A549 (cell line): Measurements from ENCODE around the gene ATRX. TPM values are rescaled to one million over a fixed set of nuclear protein-coding genes. Genes with fewer than 3 reads are reported as not detected.

ENCODE experiments used
- ATAC-seq, 2 experiments: fragments of 200-7000 bp in 1 of 2; fragments of >200 bp in 1 of 2; cut with Nextera tagmentation in 1 of 2; cut with Tn5 transposase in 1 of 2; 3 replicates each; pipeline versions ENCODE4 v1.8.0 to v1.9.1; 2018 to 2020; ENCODE audit warnings: mild to moderate bottlenecking in 1 of 2, moderate library complexity in 1 of 2
- CTCF ChIA-PET: fragments of 300-600 bp; sonication (Branson Sonifier 250); formaldehyde crosslinking; extraction: SDS; loops from one replicate; lab custom pipeline; 2021; ENCODE audit warnings: antibody characterized with exemption, inconsistent platforms; lab: Yijun Ruan, JAX
- POLR2A ChIA-PET: fragments of 350-600 bp; formaldehyde crosslinking; extraction: SDS; loops from one replicate; lab custom pipeline; 2021; ENCODE audit warnings: antibody characterized with exemption, inconsistent platforms; lab: Yijun Ruan, JAX
- DNase-seq, 2 experiments: peaks; one replicate each; pipeline versions ENCODE4 v3.0.0 to v3.0.0-alpha.2; 2011 to 2016; ENCODE audit warnings: low read depth in 1 of 2, low spot score in 1 of 2
- FAIRE-seq: peaks from 2 replicates; lab custom pipeline; 2011; peaks lifted over from hg19 to GRCh38; lab: Jason Lieb, UNC
- H3K27ac ChIP-seq, 2 experiments: fragments of >200 bp; sonication (Bioruptor Twin); formaldehyde crosslinking; 3 replicates each; pipeline ENCODE4 v1.5.1; 2016 to 2017
- H3K4me1 ChIP-seq: fragments of >200 bp; sonication (Bioruptor Twin); formaldehyde crosslinking; 3 replicates; pipeline ENCODE4 v1.6.1; 2016
- H3K4me2 ChIP-seq: fragments of >200 bp; sonication (Bioruptor Twin); formaldehyde crosslinking; 3 replicates; pipeline ENCODE4 v1.6.1; 2016
- H3K4me3 ChIP-seq: fragments of >200 bp; sonication (Bioruptor Twin); formaldehyde crosslinking; 3 replicates; pipeline ENCODE4 v1.5.1; 2016
- H3K9me3 ChIP-seq: fragments of >200 bp; sonication (Bioruptor Twin); formaldehyde crosslinking; 3 replicates; pipeline ENCODE4 v1.6.1; 2016
- CBX2 ChIP-seq: fragments of 200-600 bp; sonication (generic); IDR thresholded peaks from 2 replicates; pipeline ENCODE4 v1.6.1; 2016; ENCODE audit warnings: low read depth, mild to moderate bottlenecking, borderline replicate concordance
- CEBPB ChIP-seq, 2 experiments: fragments of >200 bp in 1 of 2; sonication (Bioruptor Twin) in 1 of 2; formaldehyde crosslinking in 1 of 2; IDR thresholded peaks; 2 replicates each; pipeline ENCODE4 v1.6.1; 2012 to 2016
- JUN ChIP-seq, 2 experiments: fragments of >200 bp; sonication (Bioruptor Twin); formaldehyde crosslinking; IDR thresholded peaks; 2 replicates in 1 of 2; 3 replicates in 1 of 2; pipeline ENCODE4 v1.6.1; 2016 to 2017
- JUNB ChIP-seq: fragments of >200 bp; sonication (Bioruptor Twin); formaldehyde crosslinking; IDR thresholded peaks from 2 replicates; pipeline ENCODE4 v1.6.1; 2016
- KDM1A ChIP-seq: fragments of 200-600 bp; sonication (generic); IDR thresholded peaks from 2 replicates; pipeline ENCODE4 v1.6.1; 2016; ENCODE audit warnings: low read depth, mild to moderate bottlenecking
- KDM5A ChIP-seq: fragments of 200-600 bp; sonication (generic); IDR thresholded peaks from 2 replicates; pipeline ENCODE4 v1.6.1; 2016; ENCODE audit warnings: antibody characterized with exemption, mild to moderate bottlenecking
- MAZ ChIP-seq: fragments of 150-350 bp; IDR thresholded peaks from 2 replicates; pipeline ENCODE4 v1.6.1; 2014; ENCODE audit warnings: antibody characterized with exemption, low read depth, low read length, borderline replicate concordance
- POLR2A ChIP-seq: IDR thresholded peaks from 2 replicates; pipeline ENCODE4 v1.6.1; 2012; ENCODE audit warnings: mild to moderate bottlenecking, low read length
- RFX5 ChIP-seq: fragments of 450-650 bp; IDR thresholded peaks from 2 replicates; pipeline ENCODE4 v1.7.1; 2014; ENCODE audit warnings: antibody characterized with exemption, mild to moderate bottlenecking, moderate library complexity
- TFCP2L1 ChIP-seq: fragments of 250-450 bp; sonication (Bioruptor Pico); IDR thresholded peaks from 2 replicates; pipeline ENCODE4 v1.5.0; 2021; ENCODE audit warnings: mild to moderate bottlenecking
- TP53 ChIP-seq: fragments of 250-450 bp; sonication (Bioruptor Pico); IDR thresholded peaks from 2 replicates; pipeline ENCODE4 v1.5.0; 2021; ENCODE audit warnings: mild to moderate bottlenecking, moderate library complexity
- WGBS: methylation state at CpG from one replicate; pipeline ENCODE4 v1.1.6; 2017; ENCODE audit errors: missing lambda C conversion rate; 5-methylcytosine and 5-hydroxymethylcytosine counted together
- polyA plus RNA-seq, 4 experiments: library from polyadenylated mRNA; depleted of rRNA in 3 of 4; stranded (reverse); fragments of >200 nt; fragmentation: RNase III in 1 of 4; extraction: RNeasy Plus Mini Kit Qiagen cat#74134 plus additional on column Dnase treatment in 1 of 4; gene quantifications; 2 replicates in 3 of 4; 3 replicates in 1 of 4; pipeline ENCODE4 v1.2.3, GENCODE V29; 2011 to 2017
- TF ChIP-seq, protein P1 (sequence below): fragments of >200 bp; sonication (Bioruptor Twin); formaldehyde crosslinking; IDR thresholded peaks from 2 replicates; pipeline ENCODE4 v1.6.1; 2016
- TF ChIP-seq, protein P2 (sequence below): fragments of 450-650 bp; IDR thresholded peaks from 2 replicates; pipeline ENCODE4 v1.6.1; 2014; ENCODE audit warnings: antibody characterized with exemption
- TF ChIP-seq, protein P3 (sequence below): fragments of 150-350 bp; IDR thresholded peaks from 2 replicates; pipeline ENCODE4 v1.6.1; 2014; ENCODE audit warnings: low read depth, mild to moderate bottlenecking, low read length

Gene ATRX
- polyA plus RNA-seq, 2 of the 4 experiments (the other 2 are of a cell fraction) = 34.7 to 97.1 TPM

DNA sequence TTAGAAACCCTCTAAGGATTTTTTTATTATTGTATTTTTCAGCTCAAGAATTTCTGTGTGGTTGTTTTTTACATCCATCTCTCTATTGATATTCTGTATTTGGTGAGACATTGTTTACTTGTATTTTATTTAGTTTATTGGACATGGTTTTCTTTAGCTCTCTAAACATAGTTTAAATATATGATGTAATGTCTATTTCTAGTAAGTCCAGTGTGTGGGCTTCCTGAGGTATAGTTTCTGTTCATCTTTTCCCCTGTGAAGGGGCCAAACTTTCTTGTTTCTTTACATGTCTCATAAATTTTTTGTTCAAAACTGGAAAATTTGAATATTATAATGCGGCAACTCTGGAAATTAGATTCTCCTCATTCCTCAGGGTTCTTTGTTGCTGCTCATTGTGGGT, 28.2 kb upstream of the ATRX start (continued):
- no peak for TF ChIP-seq CEBPB (IDR thresholded peaks at IDR 0.05)

DNA sequence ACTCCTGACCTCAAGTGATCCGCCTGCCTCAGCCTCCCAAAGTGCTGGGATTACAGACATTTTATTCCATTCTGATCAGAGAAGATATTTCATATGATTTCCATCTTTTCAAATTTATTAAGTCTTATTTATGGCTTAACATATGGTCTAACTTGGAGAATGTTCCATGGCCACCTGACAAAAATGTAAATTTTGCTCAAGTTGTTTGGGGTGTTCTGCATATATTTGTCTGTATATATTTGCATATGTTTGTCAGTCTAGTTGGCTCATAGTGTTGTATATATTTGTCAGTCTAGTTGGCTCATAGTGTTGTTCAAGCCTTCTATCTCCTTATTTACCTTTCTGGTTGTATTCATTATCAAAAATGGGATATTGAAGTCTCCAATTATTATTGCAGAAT, 16.2 kb upstream of the ATRX start:
- ChIA-PET CTCF (no interaction called here), POLR2A (no interaction called here)
- H3K4me3 ChIP-seq = no peak overlapping the region
- no peaks in the 10 kb centered on the region for H3K4me1 ChIP-seq
- TF ChIP-seq TP53 (no peak), KDM5A (no peak), POLR2A (no peak), MAZ (no peak), TFCP2L1 (CRISPR knock-in tag) (no peak), KDM1A (no peak)
- TF ChIP-seq, protein P1, sequence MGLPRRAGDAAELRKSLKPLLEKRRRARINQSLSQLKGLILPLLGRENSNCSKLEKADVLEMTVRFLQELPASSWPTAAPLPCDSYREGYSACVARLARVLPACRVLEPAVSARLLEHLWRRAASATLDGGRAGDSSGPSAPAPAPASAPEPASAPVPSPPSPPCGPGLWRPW = no peak
- TF ChIP-seq, protein P2, sequence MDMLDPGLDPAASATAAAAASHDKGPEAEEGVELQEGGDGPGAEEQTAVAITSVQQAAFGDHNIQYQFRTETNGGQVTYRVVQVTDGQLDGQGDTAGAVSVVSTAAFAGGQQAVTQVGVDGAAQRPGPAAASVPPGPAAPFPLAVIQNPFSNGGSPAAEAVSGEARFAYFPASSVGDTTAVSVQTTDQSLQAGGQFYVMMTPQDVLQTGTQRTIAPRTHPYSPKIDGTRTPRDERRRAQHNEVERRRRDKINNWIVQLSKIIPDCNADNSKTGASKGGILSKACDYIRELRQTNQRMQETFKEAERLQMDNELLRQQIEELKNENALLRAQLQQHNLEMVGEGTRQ = no peak
- FAIRE-seq (peak; percentile 81), ATAC-seq (no peak), DNase-seq (no peak)
- H3K9me3 ChIP-seq = no peaks in the 10 kb centered on the region
- no peak overlapping the region for H3K27ac ChIP-seq
- WGBS = 11% methylated on average over 1 of the region's 1 CpG
- H3K4me2 ChIP-seq = no peak overlapping the region

DNA sequence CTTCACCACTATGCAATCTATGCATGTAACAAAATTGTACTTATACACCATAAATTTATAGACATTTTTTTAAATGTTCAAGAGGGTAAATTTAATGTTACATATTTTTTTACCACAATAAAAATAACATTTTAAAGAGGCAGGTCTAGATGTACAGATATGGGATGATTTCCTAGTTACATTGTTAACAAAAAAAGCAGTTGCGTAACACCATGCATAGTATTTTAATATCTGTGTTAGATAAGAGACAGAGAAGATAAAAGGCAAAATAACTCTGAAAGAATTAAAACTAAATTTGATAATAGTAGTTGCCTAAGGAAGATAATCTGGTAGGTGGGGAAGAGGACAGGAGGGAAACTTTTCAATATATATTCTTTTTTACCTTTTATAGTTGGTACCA, 9.1 kb upstream of the ATRX start:
- WGBS = 97% methylated on average over 1 of the region's 1 CpG
- Histone ChIP-seq H3K27ac (no peak overlapping the region), H3K4me2 (no peak overlapping the region), H3K4me1 (no peaks in the 10 kb centered on the region), H3K9me3 (no peaks in the 10 kb centered on the region), H3K4me3 (no peak overlapping the region)
- DNase-seq (no peak), ATAC-seq (no peak), FAIRE-seq (no peak)
- ChIA-PET CTCF (no interaction called here), POLR2A (no interaction called here)
- TF ChIP-seq CEBPB (IDR thresholded peaks at IDR 0.05) (peak; percentile 26 to 52; a peak in 3 of 4 replicates), CBX2 (no peak)

DNA sequence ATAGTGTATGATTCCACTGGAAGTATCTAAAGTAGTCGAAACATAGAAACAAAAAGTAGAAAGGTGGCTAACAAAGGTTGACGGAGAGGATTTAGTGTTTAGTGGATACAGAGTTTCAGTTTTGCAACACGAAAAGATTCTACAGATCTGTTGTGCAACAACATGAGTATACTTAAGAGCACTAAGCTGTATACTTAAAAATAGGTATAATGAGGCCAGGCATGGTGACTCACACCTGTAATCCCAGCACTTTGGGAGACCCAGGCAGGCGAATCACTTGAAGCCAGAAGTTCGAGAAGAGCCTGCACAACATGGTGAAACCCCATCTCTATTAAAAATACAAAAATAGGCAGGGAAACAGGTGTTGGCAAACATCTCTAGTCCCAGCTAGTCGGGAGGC, 7.9 kb upstream of the ATRX start:
- Histone ChIP-seq H3K4me1 (no peaks in the 10 kb centered on the region), H3K9me3 (no peaks in the 10 kb centered on the region), H3K4me3 (no peak overlapping the region), H3K27ac (no peak overlapping the region), H3K4me2 (no peak overlapping the region)
- ATAC-seq (no peak), DNase-seq (no peak), FAIRE-seq (no peak)
- 56% methylated on average over 6 of the region's 6 CpGs for WGBS
- CTCF ChIA-PET = no interaction called here
- no peak for TF ChIP-seq MAZ
- TF ChIP-seq, protein P3, sequence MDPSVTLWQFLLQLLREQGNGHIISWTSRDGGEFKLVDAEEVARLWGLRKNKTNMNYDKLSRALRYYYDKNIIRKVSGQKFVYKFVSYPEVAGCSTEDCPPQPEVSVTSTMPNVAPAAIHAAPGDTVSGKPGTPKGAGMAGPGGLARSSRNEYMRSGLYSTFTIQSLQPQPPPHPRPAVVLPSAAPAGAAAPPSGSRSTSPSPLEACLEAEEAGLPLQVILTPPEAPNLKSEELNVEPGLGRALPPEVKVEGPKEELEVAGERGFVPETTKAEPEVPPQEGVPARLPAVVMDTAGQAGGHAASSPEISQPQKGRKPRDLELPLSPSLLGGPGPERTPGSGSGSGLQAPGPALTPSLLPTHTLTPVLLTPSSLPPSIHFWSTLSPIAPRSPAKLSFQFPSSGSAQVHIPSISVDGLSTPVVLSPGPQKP = no peak
- TF ChIP-seq JUNB = no peak
- POLR2A ChIA-PET = interaction anchor here (0.5 kb wide), 1 partner anchor 21 kb away, joined by 3 read pairs; no protein-coding TSS in a partner anchor

DNA sequence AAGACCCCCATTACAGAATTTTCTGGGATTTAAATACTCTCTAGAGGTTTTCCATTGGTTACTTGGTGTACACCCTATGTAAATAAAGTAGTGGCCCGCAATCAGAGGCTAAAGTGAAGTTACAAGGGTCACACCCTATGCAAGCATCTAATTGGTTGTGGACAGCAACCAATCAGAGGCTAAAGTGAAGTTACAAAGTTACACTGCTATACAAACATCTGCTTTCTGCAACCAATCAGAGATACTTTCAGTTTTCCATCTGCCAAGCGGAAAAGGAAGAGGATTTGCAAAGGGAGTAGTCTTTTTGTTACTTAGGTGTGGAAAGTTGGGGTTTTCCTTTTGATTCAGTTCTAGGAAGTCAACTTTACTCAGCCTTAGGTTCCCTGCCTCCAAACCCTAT, 2.0 kb upstream of the ATRX start:
- peak; percentile 65 to 83; a peak in 5 of 6 replicates for ATAC-seq
- H3K4me3 ChIP-seq = peak overlapping the region; percentile 46
- DNase-seq = peak; percentile 66 to 88
- peaks cover 23% of the 10 kb centered on the region for H3K4me1 ChIP-seq
- WGBS = 4% methylated on average over 2 of the region's 2 CpGs
- H3K27ac ChIP-seq = peak overlapping the region; percentile 73 to 80
- TF ChIP-seq RFX5 (0 out of 2 replicates have a peak, but pooled peaks have one; percentile 42), JUNB (no peak), JUN (IDR thresholded peaks at IDR 0.05) (0 out of 5 replicates have a peak, but pooled peaks of 1 of the 2 experiments have one; percentile 25), CEBPB (IDR thresholded peaks at IDR 0.05) (no peak)
- no peaks in the 10 kb centered on the region for H3K9me3 ChIP-seq
- POLR2A ChIA-PET = interaction anchor here (0.6 kb wide), 1 partner anchor 48 kb away, joined by 3 read pairs; no protein-coding TSS in a partner anchor
- FAIRE-seq = peak; percentile 76
- peak overlapping the region; percentile 75 for H3K4me2 ChIP-seq
- CTCF ChIA-PET = no interaction called here
